GM19395 (cell line): ENCODE measurements around the gene LIMK1.
"Not testable (repeated sequence)": the region's sequence is repeated elsewhere in the genome, so short reads cannot be mapped to it uniquely, and the experiment has no call there.

Experiments used
- ATAC-seq: cut with Tn5 transposase; IDR thresholded peaks from one replicate; pipeline ENCODE4 v1.9.1; 2021; ENCODE audit warnings: mild to moderate bottlenecking, moderate library complexity; ENCODE audit not compliant: unreplicated experiment

LIMK1 gene

DNA sequence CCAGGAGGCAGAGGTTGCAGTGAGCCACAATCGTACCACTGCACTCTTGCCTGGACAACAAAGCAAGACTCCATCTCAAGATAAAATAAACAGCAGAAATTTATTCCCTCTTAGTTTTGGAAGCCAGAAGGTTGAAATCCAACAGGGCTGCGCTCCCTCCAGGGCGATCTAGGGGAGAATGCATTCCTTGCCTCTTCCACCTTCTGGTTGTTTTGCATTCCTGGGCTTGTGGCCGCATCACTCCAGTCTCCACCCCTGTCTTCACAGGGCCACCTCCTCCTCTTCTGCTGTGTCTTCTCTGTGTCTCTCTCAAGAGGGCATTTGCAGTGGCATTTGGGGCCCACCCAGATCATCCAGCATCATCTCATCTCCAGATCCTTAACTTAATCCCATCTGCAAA lies 36.2 kb downstream of the LIMK1 start:
- ATAC-seq: no peak

- no peak for ATAC-seq
Observed at GRCh38 chr7:74121401-74122249, 38.0 kb downstream of the LIMK1 start.

- not testable (repeated sequence) for ATAC-seq
Observed at GRCh38 chr7:74123892-74124291, 40.3 kb downstream of the LIMK1 start.

- ATAC-seq: no peak
Observed at GRCh38 chr7:74126220-74126880, 42.7 kb downstream of the LIMK1 start.

DNA sequence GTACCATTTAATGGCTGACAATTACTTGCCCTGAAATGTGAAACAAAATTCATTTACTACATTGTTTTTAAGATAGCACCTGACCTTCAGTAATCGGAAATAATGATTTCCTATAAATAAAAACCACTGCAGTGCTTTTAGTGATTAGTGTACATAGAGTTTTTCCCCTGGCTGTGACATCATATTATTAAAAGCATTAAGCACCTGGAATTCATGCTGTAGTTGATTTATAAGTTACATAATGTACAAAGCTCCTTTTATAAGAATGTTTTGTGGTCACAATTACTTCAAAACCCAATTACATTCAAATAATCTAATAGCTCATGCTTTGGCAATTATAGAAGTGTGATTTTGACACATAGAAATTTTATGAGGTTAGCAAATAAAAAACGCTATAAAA lies 46.3 kb downstream of the LIMK1 start:
- ATAC-seq: no peak

DNA sequence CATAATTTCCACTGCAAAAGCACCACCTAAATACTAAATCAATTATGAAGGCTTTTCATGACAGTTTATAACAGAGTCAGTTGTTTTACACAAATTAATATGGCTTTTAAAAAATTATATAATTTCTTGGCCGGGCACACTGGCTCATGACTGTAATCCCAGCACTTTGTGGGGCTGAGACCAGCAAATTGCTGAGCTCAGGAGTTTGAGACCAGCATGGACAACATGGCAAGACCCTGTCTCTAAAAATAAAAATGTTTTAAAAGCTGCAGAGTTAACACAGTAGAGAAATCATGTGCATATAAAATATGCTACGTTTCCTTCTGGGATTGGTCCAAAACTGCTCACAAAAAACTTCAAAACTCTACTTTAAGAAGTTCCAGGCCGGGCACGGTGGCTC lies 46.9 kb downstream of the LIMK1 start:
- ATAC-seq: no peak

- no peak for ATAC-seq
Observed at GRCh38 chr7:74134117-74134620, 50.6 kb downstream of the LIMK1 start.

DNA sequence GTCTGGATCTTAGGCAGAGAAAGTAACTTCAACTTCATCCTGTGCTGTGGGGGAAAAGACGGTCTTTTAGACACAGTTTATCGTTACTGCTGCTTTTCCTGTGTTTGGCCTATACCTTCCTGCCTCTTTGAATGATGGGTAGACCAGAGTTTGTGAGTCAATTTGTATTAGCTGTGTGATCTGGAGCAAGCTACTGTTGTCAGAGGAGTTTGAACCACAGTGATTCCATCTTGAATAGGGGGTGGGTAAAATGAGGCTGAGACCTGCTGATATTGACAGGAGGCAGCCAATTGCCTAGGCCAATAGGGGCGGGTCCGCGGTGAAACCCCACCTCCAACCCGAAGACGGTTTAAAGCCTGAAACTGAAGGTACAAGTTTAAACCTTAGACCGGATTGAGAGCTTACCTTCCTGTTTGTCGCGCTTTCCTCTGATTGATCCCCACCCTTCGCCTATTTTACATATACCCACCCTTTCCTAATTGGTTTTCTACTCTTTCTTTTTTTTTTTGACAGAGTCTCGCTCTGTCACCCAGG lies 54.8 kb downstream of the LIMK1 start:
- ATAC-seq: no peak

DNA sequence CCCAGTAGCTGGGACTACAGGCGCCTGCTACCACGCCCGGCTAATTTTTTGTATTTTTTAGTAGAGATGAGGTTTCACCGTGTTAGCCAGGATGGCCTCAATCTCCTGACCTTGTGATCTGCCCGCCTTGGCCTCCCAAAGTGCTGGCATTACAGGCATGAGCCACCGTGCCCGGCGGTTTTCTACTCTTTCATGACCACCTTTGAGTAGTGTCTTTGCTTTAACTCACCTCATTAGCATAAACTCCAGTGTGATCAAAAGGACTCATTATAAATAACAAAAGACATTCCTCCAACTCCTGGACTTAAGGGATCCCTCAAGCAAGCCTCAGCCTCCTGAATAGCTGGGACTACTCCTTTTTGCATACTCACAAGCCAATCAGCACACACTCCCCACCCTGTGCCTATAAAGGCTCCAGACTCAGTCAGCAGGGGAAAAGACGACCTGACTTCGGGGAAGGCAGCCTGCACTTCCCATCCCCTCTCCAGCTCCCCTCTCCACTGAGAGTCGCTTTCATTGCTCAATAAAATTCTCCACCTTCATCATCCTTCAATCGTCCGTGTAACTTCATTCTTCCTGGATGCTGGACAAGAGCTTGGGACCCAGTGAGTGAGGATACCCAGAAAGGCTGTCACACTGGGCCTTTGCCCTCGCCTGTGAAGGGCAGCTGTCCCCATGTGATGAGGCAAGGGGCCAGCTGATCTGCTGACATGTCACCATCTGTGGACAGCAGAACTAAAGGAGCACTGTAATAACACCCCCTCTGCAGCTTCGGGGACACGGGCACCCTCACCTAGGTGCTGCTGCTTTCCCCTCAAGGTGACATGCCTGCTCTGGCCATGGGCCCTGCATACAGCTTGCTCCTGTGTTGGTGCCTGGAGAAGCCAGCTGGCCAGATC lies 55.6 kb downstream of the LIMK1 start:
- no peak for ATAC-seq

GRCh38 chr7:74141705-74142104 lies 58.1 kb downstream of the LIMK1 start:
- ATAC-seq: no peak

DNA sequence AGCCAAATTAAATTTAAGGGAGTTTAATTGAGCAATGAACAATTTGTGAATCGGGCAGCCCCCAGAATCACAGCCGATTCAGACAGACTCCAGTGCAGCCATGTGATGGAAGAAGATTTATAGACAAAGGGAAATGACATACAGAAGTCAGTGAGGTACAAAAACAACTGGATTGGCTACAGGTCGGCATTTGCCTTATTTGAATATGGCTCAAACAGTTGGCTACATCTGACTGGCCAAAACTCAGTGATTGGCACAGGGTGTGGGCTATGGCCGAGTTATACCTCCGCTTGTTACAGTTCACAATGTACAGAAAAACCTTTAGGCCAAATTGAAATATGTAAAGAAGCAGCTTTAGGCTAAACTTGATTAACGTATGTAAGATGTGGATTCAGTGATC lies 59.8 kb downstream of the LIMK1 start:
- ATAC-seq: no peak

- no peak for ATAC-seq
Observed at GRCh38 chr7:74148491-74148890, 64.9 kb downstream of the LIMK1 start.

- no peak for ATAC-seq
Observed at GRCh38 chr7:74149071-74149470, 65.5 kb downstream of the LIMK1 start.

- no peak for ATAC-seq
Observed at GRCh38 chr7:74149603-74150002, 66.0 kb downstream of the LIMK1 start.

DNA sequence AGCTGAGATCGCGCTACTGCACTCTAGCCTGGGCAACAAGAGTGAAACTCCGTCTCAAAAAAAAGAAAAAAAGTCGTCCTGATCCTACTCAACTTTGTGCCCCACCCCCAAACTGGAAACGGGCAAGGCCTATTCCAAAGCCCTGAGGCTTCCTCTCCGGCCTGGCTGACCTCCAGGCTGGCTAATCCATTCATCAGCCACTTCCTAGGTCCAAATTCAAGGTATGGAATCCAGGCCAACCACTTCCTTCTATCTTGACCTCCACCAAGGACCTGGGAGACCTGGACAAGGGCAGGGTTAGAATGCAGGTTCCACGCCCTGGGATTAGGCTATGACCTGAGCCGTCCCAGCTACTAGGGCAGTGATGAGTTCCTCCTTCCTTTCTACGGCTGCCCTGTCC lies 70.1 kb downstream of the LIMK1 start:
- no peak for ATAC-seq

DNA sequence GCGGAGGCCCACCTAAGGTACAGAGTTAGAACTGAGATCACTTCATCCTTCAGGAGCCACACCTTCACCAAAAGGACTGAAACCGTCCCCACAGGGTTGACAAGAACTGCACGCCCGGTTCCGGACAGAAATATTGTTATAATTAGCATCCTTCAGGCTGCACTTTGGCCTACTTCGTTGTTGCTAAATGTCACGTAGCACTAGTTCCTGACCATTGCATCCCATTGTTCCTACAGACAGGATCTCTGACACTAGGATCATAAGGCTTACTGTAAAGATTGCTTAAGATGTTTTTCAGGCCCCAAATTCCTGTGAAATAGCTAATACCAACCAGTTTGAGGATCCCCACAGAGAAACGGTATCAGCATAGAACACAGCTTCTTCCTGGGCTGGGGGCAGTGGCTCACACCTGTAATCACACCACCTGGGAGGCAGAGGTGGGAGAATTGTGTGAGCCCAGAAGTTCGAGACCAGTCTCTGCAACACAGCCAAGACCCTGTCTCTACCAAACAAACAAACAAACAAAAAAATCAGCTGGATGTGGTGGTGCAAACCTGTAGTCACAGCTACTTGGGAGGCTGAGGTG lies 72.3 kb downstream of the LIMK1 start:
- ATAC-seq: no peak

- no peak for ATAC-seq
Observed at GRCh38 chr7:74157605-74158004, 74.0 kb downstream of the LIMK1 start.

- ATAC-seq: no peak
Observed at GRCh38 chr7:74164985-74165456, 81.4 kb downstream of the LIMK1 start.

- ATAC-seq: no peak
Observed at GRCh38 chr7:74165867-74166593, 82.4 kb downstream of the LIMK1 start.

GRCh38 chr7:74167324-74167723 lies 83.7 kb downstream of the LIMK1 start:
- not testable (repeated sequence) for ATAC-seq
